Stimulated activated CD4-positive, alpha-beta T cell treated with anti-CD3 and anti-CD28 coated beads, Interleukin-2, amount 100 ng/mL, for 4 hours (primary cell): ENCODE data around the gene PCBP3.
"Not testable (repeated sequence)": the region's sequence is repeated elsewhere in the genome, so short reads cannot be mapped to it uniquely, and the experiment has no call there.

Source experiments
- DNase-seq: peaks from one replicate; pipeline ENCODE4 v3.0.0-alpha.2; 2020; ENCODE audit warnings: low read depth

The PCBP3 gene

GRCh38 chr21:45678790-45679189 is 35.3 kb downstream of the PCBP3 start:
- DNase-seq = not testable (repeated sequence)

- DNase-seq = no peak
Measured at GRCh38 chr21:45680215-45680614, 36.7 kb downstream of the PCBP3 start.

DNA sequence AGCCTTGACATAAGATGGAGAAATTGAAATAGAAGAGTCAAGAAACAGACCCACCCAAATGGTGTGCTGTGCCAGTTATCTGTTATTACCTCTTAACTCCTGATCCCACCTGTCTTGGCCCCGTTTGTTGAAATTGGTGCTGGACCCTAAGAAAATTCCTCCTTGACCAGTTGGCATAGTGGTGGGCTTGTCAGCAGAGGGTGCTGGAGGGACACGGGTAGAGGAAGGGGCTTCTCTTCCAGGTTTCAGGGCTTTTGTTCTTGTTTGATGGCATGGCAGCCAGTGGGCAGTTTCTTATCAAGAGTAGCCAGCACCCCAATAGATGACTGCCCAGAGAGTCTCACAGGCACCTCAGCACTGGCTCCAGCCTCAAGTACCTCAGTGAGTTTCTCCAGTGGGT is 51.6 kb downstream of the PCBP3 start:
- DNase-seq = no peak

DNA sequence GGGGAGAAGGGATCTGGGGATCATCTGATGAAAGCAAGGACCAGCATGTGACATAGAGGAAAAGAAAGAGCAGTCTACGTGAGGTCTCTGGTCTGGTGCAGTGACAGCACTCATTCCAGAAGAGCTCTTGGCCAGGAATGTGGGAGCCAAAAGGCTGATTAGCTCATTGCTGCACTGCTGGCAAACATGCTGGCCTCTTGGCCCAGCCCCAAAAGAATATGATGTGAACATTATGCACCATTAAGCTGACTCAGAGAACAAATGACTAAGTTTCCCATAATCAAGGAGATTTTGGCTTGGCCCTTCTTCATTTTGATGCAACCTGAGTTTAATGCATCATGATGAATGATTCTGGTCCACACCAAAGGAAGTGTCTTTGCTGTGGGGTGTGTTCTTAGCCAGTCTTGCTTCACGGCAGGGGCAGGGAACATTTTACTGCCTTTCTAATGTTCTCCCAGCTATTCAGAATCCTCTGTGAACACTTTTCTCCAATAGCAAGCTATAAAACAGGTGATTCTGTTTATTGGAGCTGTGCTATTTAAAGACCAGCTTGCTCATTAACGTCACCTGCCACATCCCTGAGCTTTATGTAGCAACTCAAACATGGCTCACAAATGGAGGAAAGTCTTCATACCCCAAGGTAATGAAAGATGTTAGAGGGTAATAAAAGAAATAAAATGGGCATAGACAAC is 55.1 kb downstream of the PCBP3 start:
- DNase-seq = no peak

- DNase-seq = no peak
Measured at GRCh38 chr21:45699251-45699942, 55.9 kb downstream of the PCBP3 start.

GRCh38 chr21:45699966-45700365 is 56.4 kb downstream of the PCBP3 start:
- no peak for DNase-seq

- DNase-seq = no peak
Measured at GRCh38 chr21:45700461-45700860, 56.9 kb downstream of the PCBP3 start.

DNA sequence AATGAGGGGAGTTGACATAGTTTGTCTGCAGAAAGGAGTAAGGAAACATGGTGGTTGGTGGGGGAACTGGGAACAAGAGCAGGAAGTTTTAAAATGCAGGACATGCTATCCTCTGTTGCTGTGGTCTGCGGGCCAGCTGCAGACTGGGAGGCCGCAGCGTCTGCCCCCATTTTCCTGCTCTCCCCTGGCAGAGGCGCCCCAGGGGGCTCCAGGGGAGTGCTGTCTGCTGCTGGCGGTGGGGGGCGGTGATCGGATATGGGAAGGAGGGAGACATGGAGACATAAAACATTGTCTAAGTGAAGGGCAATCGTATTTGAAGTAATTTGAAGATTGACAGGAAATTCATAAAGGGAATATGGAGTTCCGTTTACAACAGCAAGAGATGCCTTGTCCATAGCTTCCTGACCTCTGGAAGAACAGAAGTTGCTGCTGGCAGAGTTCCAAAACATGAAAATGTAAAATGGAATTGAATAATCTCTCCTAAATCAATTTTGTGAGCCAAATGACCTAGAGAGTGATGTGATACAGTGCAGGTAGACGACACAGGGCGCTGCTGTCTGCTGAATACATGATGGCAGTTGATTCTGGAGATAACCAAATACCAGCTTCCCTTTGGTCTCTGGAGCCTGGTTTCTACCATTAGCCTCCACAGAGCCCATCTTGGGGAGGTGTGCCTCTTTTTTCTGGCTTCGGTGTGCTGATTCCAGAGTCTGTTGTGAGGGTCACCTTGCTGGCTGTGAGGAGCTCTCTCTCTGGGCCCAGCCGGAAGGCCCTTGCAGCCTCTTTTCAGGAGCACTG is 61.0 kb downstream of the PCBP3 start:
- no peak for DNase-seq

DNA sequence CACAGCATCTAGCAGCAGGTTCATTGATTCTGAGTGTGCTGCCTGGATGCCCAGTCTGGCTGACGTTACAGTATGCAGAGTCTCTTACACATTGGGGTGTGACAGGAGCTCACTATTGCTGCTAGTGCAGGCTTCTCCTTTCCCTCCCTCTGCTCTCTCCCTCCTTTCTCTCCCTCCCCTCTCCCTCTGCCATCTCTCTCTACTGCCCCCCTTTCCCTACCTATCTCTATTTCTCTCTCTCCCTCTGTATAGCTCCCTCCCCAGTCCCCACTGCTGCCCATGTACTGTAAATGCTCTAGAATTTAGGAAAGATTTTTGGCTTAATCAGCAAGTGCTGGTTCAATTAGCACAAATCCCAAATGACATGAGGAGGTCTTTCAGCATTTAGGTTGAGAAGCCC is 62.8 kb downstream of the PCBP3 start:
- no peak for DNase-seq

GRCh38 chr21:45709173-45709572 is 65.6 kb downstream of the PCBP3 start:
- no peak for DNase-seq

DNA sequence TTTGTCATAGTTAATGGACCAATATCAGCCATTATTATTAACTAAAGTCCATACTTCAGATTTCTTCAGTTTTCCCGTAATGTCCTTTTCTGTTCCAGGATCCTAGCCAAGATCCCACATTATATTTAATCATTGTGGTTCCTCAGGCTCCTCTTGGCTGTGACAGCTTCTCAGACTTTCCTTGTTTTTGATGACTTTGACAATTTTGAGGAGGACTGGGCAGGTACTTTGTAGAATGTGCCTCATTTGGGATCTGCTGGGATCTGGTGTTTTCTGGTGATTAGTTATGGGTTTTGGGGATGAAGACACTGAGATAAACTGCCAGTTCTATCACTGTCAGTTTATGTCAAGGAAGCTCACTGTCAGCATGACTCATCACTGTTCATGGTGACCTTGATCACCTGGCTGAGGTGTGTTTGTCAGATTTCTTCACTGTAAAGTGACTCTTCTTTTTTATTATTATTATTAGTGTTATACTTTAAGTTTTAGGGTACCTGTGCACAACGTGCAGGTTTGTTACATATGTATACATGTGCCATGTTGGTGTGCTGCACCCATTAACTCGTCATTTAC is 66.3 kb downstream of the PCBP3 start:
- no peak for DNase-seq

DNA sequence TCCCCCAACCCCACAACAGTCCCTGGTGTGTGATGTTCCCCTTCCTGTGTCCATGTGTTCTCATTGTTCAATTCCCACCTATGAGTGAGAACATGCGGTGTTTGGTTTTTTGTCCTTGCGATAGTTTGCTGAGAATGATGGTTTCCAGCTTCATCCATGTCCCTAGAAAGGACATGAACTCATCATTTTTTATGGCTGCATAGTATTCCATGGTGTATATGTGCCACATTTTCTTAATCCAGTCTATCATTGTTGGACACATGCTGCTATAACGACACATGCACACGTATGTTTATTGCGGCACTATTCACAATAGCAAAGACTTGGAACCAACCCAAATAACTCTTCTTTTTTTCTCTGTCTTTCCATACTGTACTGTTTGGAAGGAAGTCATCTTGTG is 66.8 kb downstream of the PCBP3 start:
- DNase-seq = not testable (repeated sequence)

GRCh38 chr21:45713613-45714012 is 70.1 kb downstream of the PCBP3 start:
- no peak for DNase-seq

- no peak for DNase-seq
Measured at GRCh38 chr21:45715441-45715840, 71.9 kb downstream of the PCBP3 start.

DNA sequence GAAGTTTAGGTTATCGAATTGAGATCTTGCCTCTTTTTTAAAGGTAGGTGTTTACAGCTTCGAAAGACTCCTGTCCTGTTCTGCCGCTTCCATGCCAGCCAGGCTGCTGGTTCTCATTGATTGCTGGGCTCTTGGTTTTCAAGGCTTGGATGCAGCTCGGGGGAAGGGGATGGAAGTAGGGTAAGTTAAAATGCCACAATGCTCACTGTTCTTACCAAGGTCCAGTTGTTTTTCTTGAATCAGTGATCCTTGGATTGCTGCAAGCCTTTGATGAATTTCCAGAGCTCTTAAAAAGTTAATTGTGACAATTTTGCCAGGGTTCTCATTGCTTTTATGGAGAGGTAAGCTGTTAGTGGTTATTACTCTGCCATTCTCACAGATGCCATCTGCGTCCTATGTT is 74.9 kb downstream of the PCBP3 start:
- DNase-seq = no peak

DNA sequence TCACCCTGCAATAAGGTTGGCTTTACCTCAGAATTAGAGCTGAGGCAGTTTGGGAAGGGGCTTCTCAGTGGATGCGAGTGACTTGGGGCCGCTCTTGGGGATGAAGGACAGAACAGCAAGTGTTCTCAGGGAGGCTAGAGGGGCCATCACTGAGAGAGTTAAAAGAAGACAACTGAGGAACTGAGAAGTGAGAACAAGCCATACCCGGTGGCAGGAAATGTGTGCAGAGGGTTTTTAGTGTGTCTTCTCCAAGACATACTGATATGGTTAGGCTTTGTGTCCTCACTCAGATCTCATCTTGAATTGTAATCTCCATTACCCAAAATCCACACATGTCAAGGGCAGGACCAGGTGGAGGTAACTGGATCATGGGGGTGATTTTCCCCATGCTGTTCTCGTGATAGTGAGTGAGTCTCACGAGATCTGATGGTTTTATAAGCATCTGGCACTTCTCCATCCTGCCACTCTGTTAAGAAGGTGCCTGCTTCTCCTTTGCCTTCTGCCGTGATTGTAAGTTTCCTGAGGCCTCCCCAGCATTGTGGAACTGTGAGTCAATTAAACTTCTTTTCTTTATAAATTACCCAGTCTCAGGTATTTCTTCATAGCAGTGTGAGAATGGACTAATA is 75.8 kb downstream of the PCBP3 start:
- no peak for DNase-seq

DNA sequence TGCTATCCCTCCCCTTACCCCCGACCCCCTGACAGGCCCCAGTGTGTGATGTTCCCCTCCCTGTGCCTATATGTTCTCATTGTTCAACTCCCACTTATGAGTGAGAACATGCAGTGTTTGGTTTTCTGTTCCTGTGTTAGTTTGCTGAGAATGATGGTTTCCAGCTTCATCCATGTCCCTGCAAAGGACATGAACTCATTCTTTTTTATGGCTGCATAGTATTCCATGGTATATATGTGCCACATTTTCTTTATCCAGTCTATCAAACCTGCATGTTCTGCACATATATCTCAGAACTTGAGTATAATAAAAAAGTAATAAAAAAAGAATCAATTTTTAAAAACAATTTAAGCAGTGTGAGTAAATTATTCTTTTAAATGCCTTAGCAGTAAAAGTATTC is 76.7 kb downstream of the PCBP3 start:
- DNase-seq = not testable (repeated sequence)

GRCh38 chr21:45721671-45722070 is 78.1 kb downstream of the PCBP3 start:
- no peak for DNase-seq

DNA sequence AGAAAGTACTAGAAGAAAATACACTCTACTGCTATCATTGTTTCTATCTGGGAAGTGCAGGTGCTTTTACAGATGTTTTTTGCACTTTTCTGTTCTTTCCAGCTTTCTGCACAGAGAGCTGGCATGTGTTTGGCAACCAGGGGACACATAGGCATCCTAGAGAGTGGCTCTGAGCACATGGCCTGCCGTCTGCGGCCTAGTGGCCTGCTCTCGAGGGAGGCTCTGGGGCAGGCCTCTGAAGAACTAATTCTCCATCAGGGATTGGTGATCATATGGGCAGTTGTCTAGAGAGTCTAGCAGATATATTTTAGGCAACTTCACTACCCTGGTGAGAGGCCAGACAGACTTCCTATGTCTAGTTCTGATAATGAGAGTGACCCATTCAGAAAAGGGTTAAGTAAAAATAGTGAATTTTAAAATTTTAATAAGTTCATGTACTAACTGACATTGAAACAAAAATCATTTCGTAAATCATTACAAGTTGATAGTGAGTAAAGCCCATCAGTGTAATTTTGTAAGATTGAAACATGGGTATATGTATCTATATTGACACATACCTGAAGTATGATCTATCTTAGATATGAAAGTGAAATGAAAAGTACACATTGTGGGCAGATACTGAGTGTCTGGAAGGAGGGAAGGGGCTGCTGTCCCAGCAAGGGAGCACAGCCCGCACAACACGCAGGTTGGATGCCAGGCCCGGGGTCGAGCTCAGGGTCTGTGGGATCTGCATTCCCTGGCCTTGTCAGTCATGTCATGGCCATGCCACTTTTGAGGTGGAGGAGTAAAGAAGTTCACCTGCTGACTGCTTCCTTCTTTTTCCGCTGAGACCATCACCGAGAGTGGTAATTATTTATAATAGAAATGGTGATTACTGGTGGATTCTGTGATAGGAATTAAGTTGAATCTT is 79.8 kb downstream of the PCBP3 start:
- no peak for DNase-seq

DNA sequence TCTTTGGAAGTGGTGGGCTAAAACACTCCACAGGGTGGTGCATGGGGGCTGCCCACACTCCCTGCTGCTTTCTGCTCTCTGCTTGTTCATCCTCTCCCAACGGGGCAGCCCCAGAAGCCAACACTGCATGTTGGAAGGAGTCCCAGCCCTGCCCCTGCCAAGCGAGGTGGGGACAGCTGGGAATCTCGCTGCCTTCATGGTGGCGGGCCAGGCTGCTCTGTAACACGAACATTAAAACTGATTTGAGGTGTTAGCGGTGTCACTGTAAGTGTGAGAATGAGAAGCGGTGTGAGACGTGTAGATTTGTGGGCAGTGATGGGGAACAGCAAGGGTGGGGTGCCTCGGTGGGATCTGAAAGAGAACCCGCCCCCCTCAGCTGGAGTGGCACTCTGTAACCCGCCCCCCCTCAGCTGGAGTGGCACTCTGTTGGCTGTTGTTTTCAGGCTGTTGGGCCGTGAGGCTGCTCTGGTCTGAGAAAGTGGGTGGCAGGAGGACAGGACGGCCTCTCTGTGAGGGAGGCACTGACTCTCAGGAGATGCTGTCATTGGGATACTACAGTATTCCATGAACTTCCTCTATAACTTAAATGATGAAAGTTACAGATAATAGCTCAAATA is 80.9 kb downstream of the PCBP3 start:
- DNase-seq = no peak
